ENCODE data around the gene MYRFL. TPM values are rescaled to one million over a fixed set of nuclear protein-coding genes. Genes with fewer than 3 reads are reported as not detected.

Gene MYRFL
- polyA plus RNA-seq, 1 of the 3 experiments (the other 2 are of a cell fraction) = not detected

DNA sequence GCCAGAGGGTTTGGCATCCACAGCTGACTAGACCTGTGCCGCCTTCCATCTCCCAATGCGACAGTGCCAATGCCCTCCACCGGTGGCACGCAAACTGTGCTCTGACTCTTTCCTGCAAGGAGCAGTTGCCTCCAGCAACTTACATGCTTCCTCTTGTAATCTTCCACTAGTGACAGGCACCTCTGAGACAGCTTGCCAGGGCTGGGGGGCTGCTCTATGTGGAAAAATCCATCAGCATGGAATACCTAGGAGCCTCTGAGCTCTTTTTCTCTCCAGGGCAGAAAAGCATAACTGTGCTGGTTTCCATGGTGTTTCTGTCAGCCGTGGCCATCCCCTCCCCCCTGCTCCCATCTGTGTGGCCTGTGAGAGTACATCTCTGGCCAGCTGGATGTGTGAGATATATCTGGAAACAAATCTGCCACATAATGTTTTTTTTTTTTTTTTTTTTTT is 110.6 kb downstream of the MYRFL start:
- H3K4me3 ChIP-seq (ENCODE audit: low read depth in 2 of 2, low read length in 1 of 2) = no peak overlapping the region; a peak in 1 of 4 replicates
- H3K36me3 ChIP-seq (replicated peaks in 1 of 2; ENCODE audit: control insufficient read depth in 1 of 2, insufficient read depth in 2 of 2, low read length in 1 of 2) = no peaks in the 10 kb centered on the region
- H3K4me2 ChIP-seq = no peak overlapping the region
- no peaks in the 10 kb centered on the region for H4K20me1 ChIP-seq (ENCODE audit: insufficient read depth)
- no peak overlapping the region for H2AFZ ChIP-seq (ENCODE audit: low read depth)
- no peaks in the 10 kb centered on the region for H3K9me3 ChIP-seq
- TF ChIP-seq GATA2 (CRISPR knock-in tag; IDR thresholded peaks at IDR 0.05) (0 out of 2 replicates have a peak, but pooled peaks have one; percentile 36), RAD21 (IDR thresholded peaks at IDR 0.05; ENCODE audit: low read length) (no peak), RCOR1 (IDR thresholded peaks at IDR 0.05; ENCODE audit: low read length) (no peak), CHD2 (IDR thresholded peaks at IDR 0.05; ENCODE audit: low read length, partially characterized antibody) (peak; percentile 54)
- TF ChIP-seq, protein P1, sequence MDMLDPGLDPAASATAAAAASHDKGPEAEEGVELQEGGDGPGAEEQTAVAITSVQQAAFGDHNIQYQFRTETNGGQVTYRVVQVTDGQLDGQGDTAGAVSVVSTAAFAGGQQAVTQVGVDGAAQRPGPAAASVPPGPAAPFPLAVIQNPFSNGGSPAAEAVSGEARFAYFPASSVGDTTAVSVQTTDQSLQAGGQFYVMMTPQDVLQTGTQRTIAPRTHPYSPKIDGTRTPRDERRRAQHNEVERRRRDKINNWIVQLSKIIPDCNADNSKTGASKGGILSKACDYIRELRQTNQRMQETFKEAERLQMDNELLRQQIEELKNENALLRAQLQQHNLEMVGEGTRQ (IDR thresholded peaks at IDR 0.05; ENCODE audit: borderline replicate concordance, low read depth, low read length) = no peak
- H3F3A ChIP-seq (replicated peaks; ENCODE audit: insufficient read depth) = no peaks in the 10 kb centered on the region
- peak; percentile 78 for DNase-seq
- H3K9ac ChIP-seq = no peak overlapping the region
- no peak overlapping the region for H3K27ac ChIP-seq (ENCODE audit: low read depth in 2 of 2, low read length in 1 of 2)
- no peaks in the 10 kb centered on the region for H3K79me2 ChIP-seq (ENCODE audit: insufficient read depth)
- H3K27me3 ChIP-seq (ENCODE audit: insufficient read depth) = no peaks in the 10 kb centered on the region; the same call in 1 of the 2 replicates
- peaks cover 0 to 10% of the 10 kb centered on the region in 2 experiments; a peak in 2 of 4 replicates for H3K4me1 ChIP-seq (ENCODE audit: control insufficient read depth in 1 of 2, insufficient read depth in 2 of 2, low read depth in 1 of 2, low read length in 1 of 2)
- ChIA-PET CTCF (interaction anchor here (1.1 to 1.7 kb wide), 2 partner anchors 14 to 35 kb away, joined by 5 to 6 read pairs; no protein-coding TSS in a partner anchor), POLR2A (no interaction called here)
- H3K9me2 ChIP-seq = no peaks in the 10 kb centered on the region
- 68% methylated on average over 5 of the region's 5 CpGs for WGBS (ENCODE audit: low lambda C conversion rate)

DNA sequence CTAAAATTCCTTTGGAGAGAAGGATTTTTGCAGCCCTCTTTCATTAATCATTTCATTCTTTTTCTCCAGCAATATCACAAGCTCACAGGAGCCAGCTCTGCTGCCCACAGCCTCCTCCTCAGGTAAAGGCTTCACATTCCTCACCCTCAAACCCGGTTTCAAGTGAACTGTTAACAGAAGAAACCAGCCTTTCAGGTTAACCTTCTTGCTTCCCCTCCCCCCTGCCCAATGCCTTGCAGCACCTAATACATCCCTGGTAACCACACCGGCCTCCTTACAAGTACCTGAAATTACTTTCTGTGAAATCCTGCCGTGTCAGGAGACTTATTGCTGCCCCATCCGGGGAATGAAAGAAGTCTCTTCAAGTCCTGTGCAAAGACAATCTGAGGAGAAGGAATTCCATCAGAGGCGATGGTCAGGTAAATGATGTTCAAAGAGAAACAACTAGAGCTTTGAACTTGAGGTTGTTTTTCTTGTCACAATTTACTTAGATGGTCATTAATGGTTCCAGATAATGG is 111.2 kb downstream of the MYRFL start:
- Histone ChIP-seq H3K79me2 (ENCODE audit: insufficient read depth) (no peaks in the 10 kb centered on the region), H3K4me2 (no peak overlapping the region), H3K27me3 (ENCODE audit: insufficient read depth) (no peaks in the 10 kb centered on the region; the same call in 1 of the 2 replicates), H3K4me3 (ENCODE audit: low read depth in 2 of 2, low read length in 1 of 2) (no peak overlapping the region), H3K9ac (no peak overlapping the region), H2AFZ (ENCODE audit: low read depth) (no peak overlapping the region), H4K20me1 (ENCODE audit: insufficient read depth) (no peaks in the 10 kb centered on the region), H3K9me2 (no peaks in the 10 kb centered on the region), H3K4me1 (ENCODE audit: control insufficient read depth in 1 of 2, insufficient read depth in 2 of 2, low read depth in 1 of 2, low read length in 1 of 2) (peaks cover 0 to 10% of the 10 kb centered on the region in 2 experiments; a peak in 2 of 4 replicates), H3K9me3 (no peaks in the 10 kb centered on the region), H3F3A (replicated peaks; ENCODE audit: insufficient read depth) (no peaks in the 10 kb centered on the region), H3K27ac (ENCODE audit: low read depth in 2 of 2, low read length in 1 of 2) (peak overlapping the region in 1 of 2 experiments; percentile 11; a peak in 1 of 4 replicates), H3K36me3 (replicated peaks in 1 of 2; ENCODE audit: control insufficient read depth in 1 of 2, insufficient read depth in 2 of 2, low read length in 1 of 2) (no peaks in the 10 kb centered on the region)
- WGBS (ENCODE audit: low lambda C conversion rate) = 35% methylated on average over 5 of the region's 5 CpGs
- POLR2A ChIA-PET = no interaction called here
- CTCF ChIA-PET = interaction anchor here (1.1 to 1.7 kb wide), 2 partner anchors 13 to 36 kb away, joined by 5 to 6 read pairs; no protein-coding TSS in a partner anchor
- DNase-seq = peak; percentile 18
- TF ChIP-seq RAD21 (IDR thresholded peaks at IDR 0.05; ENCODE audit: low read length) (no peak), TAF1 (IDR thresholded peaks at IDR 0.05; ENCODE audit: borderline replicate concordance, low read depth, low read length) (no peak), FOXJ3 (CRISPR knock-in tag; IDR thresholded peaks at IDR 0.05) (no peak), RFX5 (IDR thresholded peaks at IDR 0.05; ENCODE audit: low read length) (no peak), FOXM1 (IDR thresholded peaks at IDR 0.05; ENCODE audit: low read depth) (no peak), SMC3 (IDR thresholded peaks at IDR 0.05; ENCODE audit: low read depth, low read length) (no peak), SIN3A (IDR thresholded peaks at IDR 0.05; ENCODE audit: borderline replicate concordance, low read depth, low read length) (no peak), MEF2A (IDR thresholded peaks at IDR 0.05; ENCODE audit: borderline replicate concordance, low read depth) (no peak), NRF1 (IDR thresholded peaks at IDR 0.05; ENCODE audit: low read depth, low read length) (no peak), EZH2phosphoT487 (IDR thresholded peaks at IDR 0.05; ENCODE audit: borderline replicate concordance, low read depth) (no peak), ELF1 (IDR thresholded peaks at IDR 0.05) (no peak), GABPA (IDR thresholded peaks at IDR 0.05; ENCODE audit: low read depth) (no peak), MXI1 (IDR thresholded peaks at IDR 0.05; ENCODE audit: low read depth, low read length) (no peak), RCOR1 (IDR thresholded peaks at IDR 0.05; ENCODE audit: low read length) (no peak), TCF12 (IDR thresholded peaks at IDR 0.05) (no peak), POLR2AphosphoS5 (IDR thresholded peaks at IDR 0.05; ENCODE audit: low read depth, low read length) (no peak)
- TF ChIP-seq, protein P2, sequence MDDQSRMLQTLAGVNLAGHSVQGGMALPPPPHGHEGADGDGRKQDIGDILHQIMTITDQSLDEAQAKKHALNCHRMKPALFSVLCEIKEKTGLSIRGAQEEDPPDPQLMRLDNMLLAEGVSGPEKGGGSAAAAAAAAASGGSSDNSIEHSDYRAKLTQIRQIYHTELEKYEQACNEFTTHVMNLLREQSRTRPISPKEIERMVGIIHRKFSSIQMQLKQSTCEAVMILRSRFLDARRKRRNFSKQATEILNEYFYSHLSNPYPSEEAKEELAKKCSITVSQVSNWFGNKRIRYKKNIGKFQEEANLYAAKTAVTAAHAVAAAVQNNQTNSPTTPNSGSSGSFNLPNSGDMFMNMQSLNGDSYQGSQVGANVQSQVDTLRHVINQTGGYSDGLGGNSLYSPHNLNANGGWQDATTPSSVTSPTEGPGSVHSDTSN (IDR thresholded peaks at IDR 0.05) = no peak
- TF ChIP-seq, protein P3, sequence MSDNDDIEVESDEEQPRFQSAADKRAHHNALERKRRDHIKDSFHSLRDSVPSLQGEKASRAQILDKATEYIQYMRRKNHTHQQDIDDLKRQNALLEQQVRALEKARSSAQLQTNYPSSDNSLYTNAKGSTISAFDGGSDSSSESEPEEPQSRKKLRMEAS (IDR thresholded peaks at IDR 0.05; ENCODE audit: low read depth) = no peak

Data from SK-N-SH (cell line).